Thyroid gland (tissue), 4 donors: ENCODE measurements around the gene TMEM119.

Experiments used
- POLR2A ChIP-seq, 2 donors: fragments of 450-650 bp; IDR thresholded peaks; one replicate each; pipeline ENCODE4 v1.6.1; 2017; ENCODE audit warnings: antibody characterized with exemption in 2 of 2, mild to moderate bottlenecking in 2 of 2, moderate library complexity in 1 of 2
- TF ChIP-seq, protein P1 (sequence below), 6 experiments: fragments of 200-600 bp in 3 of 6; fragments of 450-650 bp in 3 of 6; sonication (generic) in 3 of 6; IDR thresholded peaks; one replicate each; pipeline ENCODE4 v1.5.1; 2016 to 2019; ENCODE audit warnings: antibody characterized with exemption in 6 of 6, mild to moderate bottlenecking in 2 of 6, inconsistent platforms in 1 of 6, moderate library complexity in 1 of 6

DNA sequence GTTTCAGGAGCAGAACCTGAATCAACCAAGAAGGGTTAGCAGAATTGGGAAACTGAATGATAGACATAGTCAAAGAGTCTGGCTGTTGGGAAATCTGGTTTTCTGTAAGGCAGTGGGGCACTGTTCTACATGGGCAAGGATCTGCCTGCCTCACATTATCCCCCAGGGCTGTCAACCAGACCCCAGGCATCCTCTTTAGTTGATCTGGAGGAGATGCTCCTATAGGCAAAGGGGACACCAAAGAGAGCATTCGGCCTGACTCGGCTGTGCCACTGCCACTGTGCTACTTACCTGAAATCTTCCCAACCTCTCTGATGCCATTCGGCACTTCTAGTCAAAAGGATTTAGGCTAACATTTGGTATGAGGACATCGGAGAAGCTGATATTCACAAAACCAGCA is 31.4 kb downstream of the TMEM119 start:
- TF ChIP-seq, protein P1, sequence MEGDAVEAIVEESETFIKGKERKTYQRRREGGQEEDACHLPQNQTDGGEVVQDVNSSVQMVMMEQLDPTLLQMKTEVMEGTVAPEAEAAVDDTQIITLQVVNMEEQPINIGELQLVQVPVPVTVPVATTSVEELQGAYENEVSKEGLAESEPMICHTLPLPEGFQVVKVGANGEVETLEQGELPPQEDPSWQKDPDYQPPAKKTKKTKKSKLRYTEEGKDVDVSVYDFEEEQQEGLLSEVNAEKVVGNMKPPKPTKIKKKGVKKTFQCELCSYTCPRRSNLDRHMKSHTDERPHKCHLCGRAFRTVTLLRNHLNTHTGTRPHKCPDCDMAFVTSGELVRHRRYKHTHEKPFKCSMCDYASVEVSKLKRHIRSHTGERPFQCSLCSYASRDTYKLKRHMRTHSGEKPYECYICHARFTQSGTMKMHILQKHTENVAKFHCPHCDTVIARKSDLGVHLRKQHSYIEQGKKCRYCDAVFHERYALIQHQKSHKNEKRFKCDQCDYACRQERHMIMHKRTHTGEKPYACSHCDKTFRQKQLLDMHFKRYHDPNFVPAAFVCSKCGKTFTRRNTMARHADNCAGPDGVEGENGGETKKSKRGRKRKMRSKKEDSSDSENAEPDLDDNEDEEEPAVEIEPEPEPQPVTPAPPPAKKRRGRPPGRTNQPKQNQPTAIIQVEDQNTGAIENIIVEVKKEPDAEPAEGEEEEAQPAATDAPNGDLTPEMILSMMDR (IDR thresholded peaks at IDR 0.05): no peak
- TF ChIP-seq POLR2A (IDR thresholded peaks at IDR 0.05): no peak
